HG03060 (cell line): Measurements from ENCODE around the gene AMER2.

Experiments used
- ATAC-seq: cut with Tn5 transposase; IDR thresholded peaks from one replicate; pipeline ENCODE4 v1.9.1; 2021; ENCODE audit warnings: low read depth, moderate number of reproducible peaks; ENCODE audit not compliant: unreplicated experiment

AMER2 gene, protein sequence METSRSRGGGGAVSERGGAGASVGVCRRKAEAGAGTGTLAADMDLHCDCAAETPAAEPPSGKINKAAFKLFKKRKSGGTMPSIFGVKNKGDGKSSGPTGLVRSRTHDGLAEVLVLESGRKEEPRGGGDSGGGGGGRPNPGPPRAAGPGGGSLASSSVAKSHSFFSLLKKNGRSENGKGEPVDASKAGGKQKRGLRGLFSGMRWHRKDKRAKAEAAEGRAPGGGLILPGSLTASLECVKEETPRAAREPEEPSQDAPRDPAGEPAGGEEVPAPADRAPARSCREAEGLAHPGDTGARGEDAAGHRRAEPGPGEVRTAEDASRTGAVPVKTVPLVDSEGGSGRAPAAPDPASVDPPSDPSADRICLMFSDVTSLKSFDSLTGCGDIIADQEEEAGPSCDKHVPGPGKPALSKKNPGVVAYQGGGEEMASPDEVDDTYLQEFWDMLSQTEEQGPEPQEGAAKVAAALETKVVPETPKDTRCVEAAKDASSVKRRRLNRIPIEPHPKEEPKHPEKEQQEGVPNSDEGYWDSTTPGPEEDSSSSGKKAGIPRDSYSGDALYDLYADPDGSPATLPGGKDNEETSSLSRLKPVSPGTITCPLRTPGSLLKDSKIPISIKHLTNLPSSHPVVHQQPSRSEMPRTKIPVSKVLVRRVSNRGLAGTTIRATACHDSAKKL

DNA sequence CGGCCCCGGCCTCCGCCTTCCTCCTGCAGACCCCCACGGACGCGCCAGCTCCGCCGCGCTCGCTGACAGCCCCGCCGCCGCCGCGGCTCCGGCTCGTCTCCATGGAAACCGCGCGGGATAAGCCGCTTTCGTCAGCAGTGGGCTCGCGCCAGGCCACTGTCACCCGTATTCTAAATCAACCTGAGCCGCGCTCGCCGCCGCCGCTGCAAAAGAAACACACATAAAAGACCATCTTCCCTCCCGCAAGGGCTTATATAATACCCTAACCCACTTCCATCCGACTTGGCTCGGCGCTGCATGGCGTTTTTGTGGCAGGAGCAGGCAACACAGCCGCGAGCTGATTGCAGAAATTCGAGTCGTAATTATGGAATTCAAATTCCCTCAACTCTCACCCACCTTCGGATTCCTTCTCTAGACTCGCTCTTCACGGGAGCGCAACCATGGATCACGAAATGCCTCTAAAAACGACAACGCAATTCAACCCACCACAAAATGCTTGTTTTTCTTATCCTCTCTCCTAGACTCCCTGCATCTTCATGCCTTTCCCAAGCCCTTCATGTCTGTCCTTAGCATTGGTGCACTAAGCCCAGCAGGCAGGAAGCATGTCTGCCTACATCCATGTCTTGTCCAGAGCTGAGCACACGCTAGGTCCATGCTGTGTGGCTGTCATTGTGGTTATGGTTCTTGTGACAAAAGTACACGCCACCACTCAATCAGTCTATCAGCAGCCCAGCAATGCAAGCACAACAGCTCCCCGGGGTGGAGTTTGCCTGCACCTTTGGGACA, at the start of gene AMER2:
Gene AMER2, minus strand, starts transcription at position 772 of the 786 bp plus-strand sequence. Its CDS starts 669 bp downstream, at position 103.
- no peak for ATAC-seq

GRCh38 chr13:25218019-25218418, 45.9 kb upstream of the AMER2 start:
- ATAC-seq, result no peak

- ATAC-seq, result no peak
Observed at GRCh38 chr13:25217023-25217885, 45.2 kb upstream of the AMER2 start.

- ATAC-seq, result no peak
Observed at GRCh38 chr13:25215253-25215575, 43.1 kb upstream of the AMER2 start.

- no peak for ATAC-seq
Observed at GRCh38 chr13:25214491-25215252, 42.6 kb upstream of the AMER2 start.

DNA sequence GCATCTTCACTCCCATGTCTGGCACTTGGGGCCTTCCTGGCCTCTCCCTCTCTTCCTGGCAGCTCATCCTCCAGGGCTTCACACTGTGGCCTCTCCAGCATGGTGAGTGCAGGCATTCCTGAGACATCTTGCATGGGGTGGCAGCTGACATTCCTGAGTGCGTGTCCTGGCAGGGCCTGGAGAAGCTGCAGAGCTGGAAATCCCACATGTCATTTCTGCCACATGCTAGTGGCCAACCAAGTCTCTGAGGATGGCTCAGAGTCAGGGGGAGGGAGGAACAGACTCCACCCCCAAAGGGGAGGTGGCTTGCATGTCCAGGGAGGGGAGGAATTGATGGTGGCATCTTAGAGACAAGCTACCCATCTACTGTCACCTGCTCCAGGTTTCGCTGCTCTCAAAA, 41.6 kb upstream of the AMER2 start:
- no peak for ATAC-seq

GRCh38 chr13:25210842-25211569, 38.9 kb upstream of the AMER2 start:
- no peak for ATAC-seq

DNA sequence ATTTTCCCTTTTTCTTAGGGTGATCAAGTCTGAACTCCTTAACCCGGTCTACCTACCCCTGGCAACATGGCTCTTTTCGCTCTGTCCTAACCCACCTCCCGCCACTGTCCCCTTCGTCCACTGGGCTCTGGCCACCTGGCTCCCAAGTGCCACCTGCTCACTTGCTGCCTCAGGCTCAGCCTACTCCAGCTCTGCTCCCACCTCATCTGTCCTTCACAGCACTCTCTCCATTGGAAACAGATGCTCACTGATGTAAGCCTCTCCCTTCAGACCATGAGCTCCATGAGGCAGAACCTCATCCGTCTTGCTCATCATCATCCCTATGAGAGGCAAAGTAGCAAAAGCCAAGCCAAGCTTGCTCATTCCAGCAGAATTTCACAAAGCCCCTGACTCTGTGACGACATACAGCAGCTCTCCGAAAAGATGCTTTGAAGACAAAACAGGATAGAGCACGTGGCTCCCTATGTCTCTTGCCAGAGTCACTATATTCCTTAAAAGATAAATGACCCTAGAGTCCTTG, 35.3 kb upstream of the AMER2 start:
- ATAC-seq, result no peak

DNA sequence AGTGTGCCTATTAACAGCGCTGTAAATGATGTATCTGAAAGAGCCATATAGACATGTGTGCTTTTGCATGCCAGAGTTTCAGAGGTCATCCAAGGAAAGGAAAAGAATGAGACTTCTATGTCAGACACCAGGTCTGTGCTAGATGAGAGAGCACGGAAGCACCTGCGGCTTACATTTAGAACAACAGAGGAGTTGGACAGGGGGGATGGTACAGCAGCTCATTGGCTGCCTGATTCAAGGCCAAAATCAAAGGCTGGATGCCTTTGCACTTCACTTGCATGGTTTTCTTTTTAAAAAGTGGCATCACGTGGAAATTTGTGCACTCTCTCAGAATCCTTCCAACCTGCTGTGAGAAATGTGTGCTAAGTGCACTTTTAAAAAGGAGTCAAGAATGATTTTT, 32.8 kb upstream of the AMER2 start:
- no peak for ATAC-seq

GRCh38 chr13:25203127-25203740, 31.1 kb upstream of the AMER2 start:
- ATAC-seq, result no peak

DNA sequence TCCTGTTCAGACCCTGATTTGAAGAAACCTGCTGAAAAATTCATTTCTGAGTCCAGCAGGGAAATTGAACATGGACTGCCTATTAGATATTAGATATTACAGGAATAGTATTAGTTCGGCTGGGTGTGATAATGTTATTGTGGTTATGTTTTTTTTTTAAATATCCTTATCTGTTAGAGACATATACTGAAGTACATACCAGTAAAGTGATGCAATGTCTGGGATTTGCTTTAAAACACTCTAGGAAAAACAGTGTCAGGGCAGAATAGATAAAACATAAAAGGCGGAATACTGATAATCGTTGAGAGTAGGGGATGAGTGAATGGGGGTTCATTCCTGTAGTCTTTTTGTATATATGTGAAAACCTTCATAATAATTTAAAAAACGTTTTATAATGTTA, 28.7 kb upstream of the AMER2 start:
- ATAC-seq, result no peak

DNA sequence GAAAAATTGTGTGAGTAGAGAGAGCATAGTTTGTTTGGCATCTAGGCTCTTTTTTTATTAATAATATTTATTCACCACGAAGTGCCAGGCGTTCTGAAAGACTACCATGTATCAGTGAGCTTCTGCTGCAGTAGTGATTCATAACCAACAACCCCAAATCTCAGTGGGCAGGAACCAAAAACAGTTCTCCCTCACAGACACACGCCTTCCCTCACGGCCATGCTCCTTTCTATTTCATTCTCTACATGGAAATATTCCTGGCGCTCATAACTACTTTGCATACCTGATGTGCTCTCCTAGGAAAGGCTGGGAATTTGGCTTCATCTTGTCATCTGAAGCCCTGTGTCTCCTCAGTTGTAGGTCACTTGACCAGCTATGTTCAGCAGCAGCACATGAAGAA, 26.6 kb upstream of the AMER2 start:
- no peak for ATAC-seq

GRCh38 chr13:25196971-25197370, 24.9 kb upstream of the AMER2 start:
- no peak for ATAC-seq

DNA sequence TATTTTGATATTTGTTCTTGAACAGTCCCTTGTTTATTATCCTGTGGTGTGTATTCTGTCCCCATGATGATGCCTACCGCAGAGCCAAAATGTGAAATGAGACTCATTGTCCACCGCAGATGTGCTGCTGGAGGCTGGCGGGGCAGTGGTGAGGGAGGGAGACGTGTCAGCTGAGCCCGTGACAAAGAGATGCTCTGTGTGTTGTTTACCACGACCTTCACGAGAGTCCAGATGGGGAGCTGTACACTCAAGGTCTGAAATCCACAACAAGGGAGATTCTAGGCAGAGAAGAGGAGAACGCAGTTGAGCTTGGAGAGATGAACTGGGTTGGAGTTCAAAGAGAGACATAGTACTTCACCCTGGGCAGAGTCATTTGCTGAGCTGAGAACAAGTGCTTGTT, 20.8 kb upstream of the AMER2 start:
- no peak for ATAC-seq

- ATAC-seq, result no peak
Observed at GRCh38 chr13:25192489-25192888, 20.4 kb upstream of the AMER2 start.

GRCh38 chr13:25192052-25192451, 20.0 kb upstream of the AMER2 start:
- ATAC-seq, result no peak

DNA sequence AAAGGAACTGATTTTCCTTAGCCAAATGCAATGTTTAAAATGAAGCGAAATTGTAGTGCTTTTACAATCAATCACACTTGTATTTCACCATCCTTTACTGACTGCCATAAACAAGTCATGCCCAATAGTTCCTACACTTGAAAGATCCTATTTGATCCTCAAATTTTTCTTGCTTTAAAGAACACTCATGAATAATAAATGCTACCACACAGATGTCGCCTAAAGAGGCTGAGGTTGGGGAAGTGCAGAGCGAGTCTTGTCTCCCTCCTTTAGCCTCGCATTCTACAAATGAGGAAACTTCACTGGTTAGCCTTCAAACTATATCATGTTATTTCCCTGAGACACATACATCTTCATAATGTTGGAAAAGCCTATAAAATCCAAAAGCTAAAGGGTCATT, 18.7 kb upstream of the AMER2 start:
- ATAC-seq, result no peak

- ATAC-seq, result no peak
Observed at GRCh38 chr13:25190256-25190655, 18.2 kb upstream of the AMER2 start.
